GM21515 (cell line): ENCODE results near the gene THAP11.

Experiments
- ATAC-seq: cut with Tn5 transposase; IDR thresholded peaks from one replicate; pipeline ENCODE4 v1.9.1; 2021; ENCODE audit not compliant: unreplicated experiment

Gene THAP11

GRCh38 chr16:67841816-67842508, at the start of gene THAP11:
Gene THAP11, plus strand, starts transcription at chr16:67842320. Its CDS starts 235 bp downstream, at chr16:67842555.
- peak; percentile 47 for ATAC-seq

- ATAC-seq: no peak
Measured at GRCh38 chr16:67796099-67796718, 45.9 kb upstream of the THAP11 start.

GRCh38 chr16:67800338-67800926, 41.7 kb upstream of the THAP11 start:
- ATAC-seq: no peak

GRCh38 chr16:67801241-67801640, 40.9 kb upstream of the THAP11 start:
- no peak for ATAC-seq

- ATAC-seq: no peak
Measured at GRCh38 chr16:67801883-67802282, 40.2 kb upstream of the THAP11 start.

- no peak for ATAC-seq
Measured at GRCh38 chr16:67803894-67804293, 38.2 kb upstream of the THAP11 start.

GRCh38 chr16:67804853-67805542, 37.1 kb upstream of the THAP11 start:
- no peak for ATAC-seq

- ATAC-seq: peak; percentile 2
Measured at GRCh38 chr16:67805718-67806427, 36.2 kb upstream of the THAP11 start.

GRCh38 chr16:67806428-67807147, 35.5 kb upstream of the THAP11 start, which contains the start of the genes RANBP10 and TSNAXIP1:
Gene RANBP10, minus strand, starts transcription at chr16:67806560. Its CDS starts 24 bp downstream, at chr16:67806536.
Gene TSNAXIP1, plus strand, starts transcription at chr16:67806889. Its CDS starts 261 bp downstream, at chr16:67807150.
- peak; percentile 93 for ATAC-seq

GRCh38 chr16:67807148-67807682, 34.9 kb upstream of the THAP11 start:
- ATAC-seq: no peak

- ATAC-seq: no peak
Measured at GRCh38 chr16:67811899-67812298, 30.2 kb upstream of the THAP11 start.

- ATAC-seq: no peak
Measured at GRCh38 chr16:67814567-67814966, 27.6 kb upstream of the THAP11 start.

GRCh38 chr16:67820608-67821259, 21.4 kb upstream of the THAP11 start:
- no peak for ATAC-seq

- ATAC-seq: no peak
Measured at GRCh38 chr16:67822511-67822910, 19.6 kb upstream of the THAP11 start.

GRCh38 chr16:67825119-67825518, 17.0 kb upstream of the THAP11 start:
- ATAC-seq: no peak

GRCh38 chr16:67825906-67826305, 16.2 kb upstream of the THAP11 start:
- ATAC-seq: no peak

- ATAC-seq: no peak
Measured at GRCh38 chr16:67828651-67829050, 13.5 kb upstream of the THAP11 start.

GRCh38 chr16:67833030-67833414, 9.1 kb upstream of the THAP11 start:
- no peak for ATAC-seq

GRCh38 chr16:67833415-67834241, 8.5 kb upstream of the THAP11 start:
- ATAC-seq: peak; percentile 90
